Activated CD4-positive, alpha-beta T cell treated with anti-CD3 and anti-CD28 coated beads, Interleukin-2, amount 10 ng/mL, durations not matched to agents 24 days and 14 days (primary cell): ENCODE data around the gene ARHGEF12. TPM values are rescaled to one million over a fixed set of nuclear protein-coding genes. Genes with fewer than 3 reads are reported as not detected.

Source experiments
- DNase-seq: peaks from one replicate; pipeline ENCODE4 v3.0.0; 2022
- H3K27ac Mint-ChIP-seq: one replicate; pipeline ENCODE4 v1.8.0; 2022; ENCODE audit warnings: mild to moderate bottlenecking, mixed read lengths
- H3K27me3 Mint-ChIP-seq: one replicate; pipeline ENCODE4 v1.8.0; 2022; ENCODE audit warnings: mixed read lengths
- H3K36me3 Mint-ChIP-seq: one replicate; pipeline ENCODE4 v1.8.0; 2022; ENCODE audit warnings: low read depth, mild to moderate bottlenecking, mixed read lengths
- H3K4me1 Mint-ChIP-seq: one replicate; pipeline ENCODE4 v1.8.0; 2021; ENCODE audit warnings: mixed read lengths
- H3K4me3 Mint-ChIP-seq: one replicate; pipeline ENCODE4 v1.8.0; 2022; ENCODE audit warnings: mild to moderate bottlenecking, moderate library complexity, mixed read lengths
- H3K9me3 Mint-ChIP-seq: one replicate; pipeline ENCODE4 v1.8.0; 2021; ENCODE audit warnings: mixed read lengths
- intact Hi-C: fragments of 100-400 bp; cut with micrococcal nuclease; formaldehyde crosslinking; loops from one replicate; pipeline ENCODE4 v1.15.1; 2023
- total RNA-seq: library from RNA; stranded (reverse); gene quantifications from 2 replicates; pipeline ENCODE4 v1.2.3, GENCODE V29; 2022

The ARHGEF12 gene
- total RNA-seq, 1 donor from 2014 or later, result 20.3 TPM

GRCh38 chr11:120524536-120525085 is 188.4 kb downstream of the ARHGEF12 start:
- Mint-ChIP-seq H3K4me1 (no peaks in the 10 kb centered on the region), H3K36me3 (no peaks in the 10 kb centered on the region), H3K9me3 (no peaks in the 10 kb centered on the region), H3K27me3 (no peaks in the 10 kb centered on the region), H3K4me3 (no peak overlapping the region), H3K27ac (no peak overlapping the region)
- intact Hi-C loops, result no loop called here
- DNase-seq, result no peak

DNA sequence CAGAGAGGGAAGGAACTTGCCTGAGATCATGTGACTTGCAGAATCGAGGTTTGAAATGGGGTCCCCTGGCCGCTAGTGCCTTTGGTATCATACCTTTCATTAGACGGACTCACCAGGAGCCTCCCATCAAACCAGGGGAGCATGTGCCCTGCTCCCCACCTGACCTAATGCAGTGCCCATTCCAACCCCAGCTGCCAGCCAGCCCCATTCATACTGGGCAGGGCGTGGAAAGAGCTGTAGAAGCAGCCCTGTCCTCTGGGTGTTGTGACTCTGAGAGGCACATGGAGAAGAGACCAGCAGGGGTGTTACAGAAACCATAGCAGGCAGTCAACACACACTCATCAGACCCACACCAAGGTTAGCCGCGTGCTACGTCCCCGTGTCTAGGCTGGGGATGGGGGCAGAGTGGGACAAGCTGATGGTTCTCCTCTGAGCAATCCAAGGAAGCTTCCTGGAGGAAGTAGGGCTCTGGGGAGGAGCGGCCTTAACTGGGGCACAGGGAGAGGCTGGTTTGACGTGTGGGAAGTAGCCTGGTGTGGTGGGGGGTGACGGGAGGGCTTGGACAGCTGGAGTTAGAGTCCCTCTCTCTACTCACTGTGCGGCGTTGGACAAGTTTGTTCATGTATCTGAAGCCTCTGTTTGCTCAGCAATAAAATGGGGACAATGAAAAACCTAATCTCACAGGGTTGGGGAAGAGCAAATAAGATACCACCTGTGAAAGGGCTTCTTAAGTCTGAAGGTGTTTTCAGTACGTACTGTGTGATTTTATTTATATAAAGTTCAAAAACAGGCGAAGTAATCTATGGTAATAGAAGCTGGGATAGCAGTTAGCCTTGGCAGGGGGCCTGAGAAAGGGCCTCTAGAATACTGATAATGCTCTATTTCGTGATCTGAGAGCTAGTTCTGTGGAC is 189.3 kb downstream of the ARHGEF12 start:
- no peak overlapping the region for H3K4me3 Mint-ChIP-seq
- no peaks in the 10 kb centered on the region for H3K9me3 Mint-ChIP-seq
- DNase-seq, result no peak
- no peaks in the 10 kb centered on the region for H3K36me3 Mint-ChIP-seq
- intact Hi-C loops, result no loop called here
- no peaks in the 10 kb centered on the region for H3K27me3 Mint-ChIP-seq
- H3K4me1 Mint-ChIP-seq, result no peaks in the 10 kb centered on the region
- no peak overlapping the region for H3K27ac Mint-ChIP-seq

DNA sequence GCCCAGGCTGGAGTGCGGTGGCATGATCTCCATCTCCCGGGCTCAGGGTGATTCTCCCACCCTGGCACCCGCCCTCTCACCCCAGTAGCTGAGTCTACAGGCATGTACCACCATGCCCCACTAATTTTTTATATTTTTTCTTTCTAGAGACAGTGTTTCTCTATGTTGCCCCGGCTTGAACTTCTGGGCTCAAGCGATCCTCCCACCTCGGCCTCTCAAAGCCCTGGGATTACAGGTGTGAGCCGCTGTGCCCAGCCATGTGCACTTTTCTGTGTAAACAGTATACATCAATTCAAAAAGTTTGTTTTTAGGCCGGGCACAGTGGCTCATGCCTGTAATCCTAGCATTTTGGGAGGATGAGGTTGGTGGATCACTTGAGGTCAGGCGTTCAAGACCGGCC is 190.0 kb downstream of the ARHGEF12 start:
- H3K27ac Mint-ChIP-seq, result no peak overlapping the region
- no peaks in the 10 kb centered on the region for H3K27me3 Mint-ChIP-seq
- H3K36me3 Mint-ChIP-seq, result no peaks in the 10 kb centered on the region
- intact Hi-C loops, result no loop called here
- no peak overlapping the region for H3K4me3 Mint-ChIP-seq
- no peaks in the 10 kb centered on the region for H3K4me1 Mint-ChIP-seq
- no peak for DNase-seq
- no peaks in the 10 kb centered on the region for H3K9me3 Mint-ChIP-seq

DNA sequence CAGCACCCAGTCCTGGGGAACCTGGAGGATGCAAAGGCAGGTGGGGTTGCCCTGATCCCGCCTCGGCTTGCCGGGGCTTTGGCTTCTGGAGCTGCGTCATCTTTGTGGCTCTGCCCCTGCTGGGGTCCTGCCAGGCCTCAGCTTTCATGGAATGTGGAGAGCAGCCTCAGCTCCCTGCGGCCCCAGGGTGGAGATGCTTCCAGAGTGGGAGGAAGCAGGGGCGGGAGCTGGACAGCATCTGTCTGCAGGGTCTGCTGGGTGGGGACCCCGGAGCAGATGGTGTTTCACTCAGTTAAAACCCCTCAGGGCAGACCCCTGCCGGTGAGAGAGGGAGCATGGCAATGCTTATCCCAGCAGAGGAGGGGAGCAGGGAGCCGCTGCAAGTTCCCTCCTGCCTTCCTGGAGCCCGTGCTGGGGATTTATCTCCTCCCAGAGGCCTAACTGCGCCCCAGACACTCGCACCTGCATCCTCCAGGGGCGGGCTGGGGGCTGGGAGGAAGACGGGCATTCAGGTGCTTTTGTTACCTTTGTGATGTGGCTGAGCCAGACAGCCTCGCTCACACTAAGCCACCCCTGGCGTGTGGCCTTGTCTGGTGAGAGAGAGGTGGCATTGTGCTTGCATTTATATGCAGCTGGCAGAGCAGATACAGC is 191.0 kb downstream of the ARHGEF12 start:
- Mint-ChIP-seq H3K9me3 (no peaks in the 10 kb centered on the region), H3K27me3 (no peaks in the 10 kb centered on the region), H3K36me3 (no peaks in the 10 kb centered on the region), H3K4me3 (no peak overlapping the region), H3K4me1 (no peaks in the 10 kb centered on the region), H3K27ac (no peak overlapping the region)
- no peak for DNase-seq
- intact Hi-C loops, result no loop called here

GRCh38 chr11:120528749-120529148 is 192.5 kb downstream of the ARHGEF12 start:
- Mint-ChIP-seq H3K4me3 (no peak overlapping the region), H3K9me3 (no peaks in the 10 kb centered on the region), H3K36me3 (no peaks in the 10 kb centered on the region), H3K27me3 (no peaks in the 10 kb centered on the region), H3K4me1 (no peaks in the 10 kb centered on the region), H3K27ac (no peak overlapping the region)
- intact Hi-C loops, result no loop called here
- DNase-seq, result no peak

DNA sequence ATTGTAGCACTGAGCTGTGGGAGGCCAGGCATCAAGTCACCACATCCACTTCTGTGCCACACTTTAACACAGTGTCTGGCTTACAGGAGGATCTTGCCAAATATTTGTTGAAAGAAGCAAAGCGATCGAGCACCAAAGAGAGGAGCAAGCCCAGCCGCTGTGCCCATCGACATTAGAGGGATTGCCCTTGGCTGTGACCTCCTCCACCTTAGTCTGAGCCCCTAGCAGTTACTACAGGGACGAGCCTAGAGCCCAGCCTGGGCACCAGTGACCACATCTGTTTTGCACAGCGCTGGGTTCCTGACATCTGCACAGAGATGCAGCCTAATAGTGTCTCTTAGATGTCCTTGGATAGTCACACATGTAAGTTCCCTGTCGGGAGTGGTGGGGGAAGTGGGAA is 193.0 kb downstream of the ARHGEF12 start:
- H3K4me1 Mint-ChIP-seq, result no peaks in the 10 kb centered on the region
- no peaks in the 10 kb centered on the region for H3K36me3 Mint-ChIP-seq
- no peaks in the 10 kb centered on the region for H3K27me3 Mint-ChIP-seq
- DNase-seq, result no peak
- no peak overlapping the region for H3K4me3 Mint-ChIP-seq
- intact Hi-C loops, result no loop called here
- no peaks in the 10 kb centered on the region for H3K9me3 Mint-ChIP-seq
- no peak overlapping the region for H3K27ac Mint-ChIP-seq

GRCh38 chr11:120529911-120530310 is 193.7 kb downstream of the ARHGEF12 start:
- Mint-ChIP-seq H3K36me3 (no peaks in the 10 kb centered on the region), H3K27ac (no peak overlapping the region), H3K9me3 (no peaks in the 10 kb centered on the region), H3K27me3 (peaks cover 2% of the 10 kb centered on the region), H3K4me1 (no peaks in the 10 kb centered on the region), H3K4me3 (no peak overlapping the region)
- no peak for DNase-seq
- intact Hi-C loops, result no loop called here

GRCh38 chr11:120532082-120532831 is 196.0 kb downstream of the ARHGEF12 start:
- Mint-ChIP-seq H3K36me3 (no peaks in the 10 kb centered on the region), H3K27ac (no peak overlapping the region), H3K4me3 (no peak overlapping the region), H3K4me1 (no peaks in the 10 kb centered on the region), H3K9me3 (no peaks in the 10 kb centered on the region), H3K27me3 (peaks cover 2% of the 10 kb centered on the region)
- DNase-seq, result no peak
- intact Hi-C loops, result no loop called here

DNA sequence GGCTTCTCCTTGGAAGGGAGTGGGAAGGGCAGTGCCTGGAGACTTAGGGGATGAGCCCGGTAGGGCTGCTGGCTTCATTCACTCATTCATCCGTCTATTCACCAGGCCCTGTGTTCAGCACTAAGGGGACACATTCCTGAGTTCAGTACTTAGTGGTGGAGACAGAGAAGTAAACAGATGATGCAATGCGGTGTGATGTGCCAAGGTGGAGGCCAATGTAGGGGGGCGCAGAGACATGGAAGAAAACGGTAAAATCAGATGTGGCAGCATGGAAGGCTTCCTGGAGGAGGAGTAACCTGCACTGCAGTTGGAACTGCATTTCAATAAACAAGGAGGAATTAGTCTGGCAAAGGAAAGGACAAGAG is 196.6 kb downstream of the ARHGEF12 start:
- DNase-seq, result no peak
- intact Hi-C loops, result no loop called here
- Mint-ChIP-seq H3K4me3 (no peak overlapping the region), H3K27ac (no peak overlapping the region), H3K36me3 (no peaks in the 10 kb centered on the region), H3K9me3 (no peaks in the 10 kb centered on the region), H3K27me3 (peaks cover 2% of the 10 kb centered on the region), H3K4me1 (no peaks in the 10 kb centered on the region)

DNA sequence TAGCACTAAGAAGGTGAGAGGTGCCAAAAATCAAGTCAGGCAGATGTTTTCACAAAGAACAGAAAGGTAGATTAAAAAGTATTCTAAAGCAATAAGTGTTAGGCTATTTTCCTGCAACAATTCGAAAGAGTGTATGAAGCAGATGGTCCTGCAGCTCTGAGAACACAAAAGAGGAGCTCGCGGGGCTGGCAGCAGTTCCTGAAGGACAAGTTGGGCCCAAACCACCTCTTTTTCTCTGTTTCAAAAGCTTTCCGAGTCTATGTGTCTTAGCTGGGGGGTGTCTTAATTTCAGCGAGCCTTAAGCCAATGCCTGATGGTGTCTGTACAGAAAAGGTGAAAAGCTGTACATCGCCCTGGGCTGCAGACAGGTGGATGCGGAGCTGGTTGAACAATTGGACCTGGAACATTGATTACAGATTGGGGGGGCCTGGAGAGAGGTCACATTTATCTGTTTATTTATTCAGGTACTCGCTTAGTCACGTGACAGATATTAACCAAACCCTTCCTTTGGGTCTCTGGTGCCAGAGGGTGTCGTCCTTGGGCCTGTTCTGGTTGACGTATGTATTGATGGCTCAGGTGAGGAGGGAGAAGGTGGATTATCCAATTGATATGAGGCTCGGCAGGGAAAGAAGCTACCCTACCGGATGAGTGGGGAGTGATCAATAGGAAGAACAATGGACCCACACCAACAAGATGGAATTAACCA is 200.0 kb downstream of the ARHGEF12 start:
- Mint-ChIP-seq H3K27ac (no peak overlapping the region), H3K27me3 (peaks cover 2% of the 10 kb centered on the region), H3K4me1 (no peaks in the 10 kb centered on the region), H3K36me3 (no peaks in the 10 kb centered on the region), H3K9me3 (no peaks in the 10 kb centered on the region), H3K4me3 (no peak overlapping the region)
- no peak for DNase-seq
- intact Hi-C loops, result no loop called here

DNA sequence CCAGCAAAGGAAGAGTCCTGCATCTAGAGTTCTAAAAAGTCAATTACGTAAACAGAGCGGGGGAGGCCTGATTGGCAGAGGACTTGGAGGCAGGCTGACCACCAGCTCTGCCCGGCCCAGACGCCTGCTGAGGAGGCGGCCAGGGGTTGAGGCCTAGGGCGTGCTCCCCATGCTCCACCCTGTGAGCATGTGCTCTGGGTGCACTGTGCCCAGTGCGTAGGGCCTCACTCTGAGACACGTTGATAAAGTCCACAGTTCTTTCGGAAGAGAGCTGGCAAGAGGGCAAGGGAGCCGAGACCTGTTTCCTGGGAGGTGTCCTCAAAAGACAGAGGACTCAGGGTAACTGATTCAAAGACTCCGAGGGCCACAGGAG is 200.6 kb downstream of the ARHGEF12 start:
- H3K4me1 Mint-ChIP-seq, result no peaks in the 10 kb centered on the region
- no peak overlapping the region for H3K27ac Mint-ChIP-seq
- DNase-seq, result no peak
- H3K27me3 Mint-ChIP-seq, result peaks cover 2% of the 10 kb centered on the region
- no peaks in the 10 kb centered on the region for H3K9me3 Mint-ChIP-seq
- intact Hi-C loops, result no loop called here
- no peaks in the 10 kb centered on the region for H3K36me3 Mint-ChIP-seq
- H3K4me3 Mint-ChIP-seq, result no peak overlapping the region

- H3K36me3 Mint-ChIP-seq, result no peaks in the 10 kb centered on the region
- DNase-seq, result no peak
- H3K4me1 Mint-ChIP-seq, result no peaks in the 10 kb centered on the region
- H3K4me3 Mint-ChIP-seq, result no peak overlapping the region
- peaks cover 2% of the 10 kb centered on the region for H3K27me3 Mint-ChIP-seq
- no peaks in the 10 kb centered on the region for H3K9me3 Mint-ChIP-seq
- no peak overlapping the region for H3K27ac Mint-ChIP-seq
- intact Hi-C loops, result no loop called here
These were observed 201.8 kb downstream of the ARHGEF12 start for GRCh38 chr11:120537996-120538395.

- no peaks in the 10 kb centered on the region for H3K4me1 Mint-ChIP-seq
- H3K9me3 Mint-ChIP-seq, result no peaks in the 10 kb centered on the region
- no peak for DNase-seq
- H3K4me3 Mint-ChIP-seq, result no peak overlapping the region
- intact Hi-C loops, result no loop called here
- peaks cover 2% of the 10 kb centered on the region for H3K27me3 Mint-ChIP-seq
- no peak overlapping the region for H3K27ac Mint-ChIP-seq
- H3K36me3 Mint-ChIP-seq, result no peaks in the 10 kb centered on the region
These were observed 202.5 kb downstream of the ARHGEF12 start for GRCh38 chr11:120538707-120539106.
